ENCODE results near the gene FGFBP1.

GRCh38 chr4:15920723-15921591, 17.6 kb downstream of the FGFBP1 start:
- TF ChIP-seq CTCF (IDR thresholded peaks at IDR 0.05), result no peak
- no peak for TF ChIP-seq POLR2AphosphoS5 (IDR thresholded peaks at IDR 0.05)
- TF ChIP-seq POLR2A (IDR thresholded peaks at IDR 0.05), result no peak

Data from breast epithelium (tissue), 3 donors.